NB4 (cell line): Measurements from ENCODE around the gene RASGRP1.

ENCODE experiments used
- CTCF ChIP-seq: IDR thresholded peaks from one replicate; pipeline ENCODE4 v1.5.1; 2012; ENCODE audit warnings: low read depth, low read length
- MAX ChIP-seq: IDR thresholded peaks from 2 replicates; pipeline ENCODE4 v1.6.1; 2011; ENCODE audit warnings: low read depth, low read length
- MYC ChIP-seq: IDR thresholded peaks from 2 replicates; pipeline ENCODE4 v1.6.1; 2011; ENCODE audit warnings: low read depth, low read length
- POLR2A ChIP-seq: IDR thresholded peaks from 2 replicates; pipeline ENCODE4 v1.6.1; 2011; ENCODE audit warnings: mild to moderate bottlenecking; ENCODE audit not compliant: insufficient read length; ENCODE audit errors: extremely low read depth

- TF ChIP-seq CTCF = no peak
- no peak for TF ChIP-seq POLR2A
- TF ChIP-seq MYC = no peak
- no peak for TF ChIP-seq MAX
Measured at GRCh38 chr15:38577424-38577987, 12.9 kb upstream of the RASGRP1 start.
